Muscle of leg (tissue), 11 donors: Measurements from ENCODE around the gene PPM1M. TPM values are rescaled to one million over a fixed set of nuclear protein-coding genes. Genes with fewer than 3 reads are reported as not detected.

Experiments used
- DNase-seq: peaks from one replicate; pipeline ENCODE4 v3.0.0; 2013
- H3K27ac ChIP-seq: one replicate; pipeline ENCODE4 v1.5.1; 2013; ENCODE audit warnings: mild to moderate bottlenecking, low read length, control low read depth
- H3K27me3 ChIP-seq: one replicate; pipeline ENCODE4 v1.6.1; 2013; ENCODE audit warnings: low read length; ENCODE audit not compliant: control insufficient read depth, insufficient read depth
- H3K36me3 ChIP-seq: one replicate; pipeline ENCODE4 v1.6.1; 2013; ENCODE audit warnings: low read length; ENCODE audit not compliant: control insufficient read depth, insufficient read depth
- H3K4me1 ChIP-seq: one replicate; pipeline ENCODE4 v1.6.1; 2013; ENCODE audit warnings: low read length; ENCODE audit not compliant: control insufficient read depth, insufficient read depth
- H3K4me3 ChIP-seq: one replicate; pipeline ENCODE4 v1.5.1; 2013; ENCODE audit warnings: low read length, control low read depth
- H3K9me3 ChIP-seq: replicated peaks from 2 replicates; pipeline ENCODE4 v1.6.1; 2013; ENCODE audit warnings: low read depth, low read length; ENCODE audit not compliant: control insufficient read depth
- WGBS: methylation state at CpG from one replicate; pipeline ENCODE4 v1.1.5; 2013; ENCODE audit warnings: missing lambda C conversion rate; ENCODE audit not compliant: insufficient coverage; 5-methylcytosine and 5-hydroxymethylcytosine counted together
- polyA plus RNA-seq, 8 donors: library from polyadenylated mRNA; unstranded; fragments of 120-200 nt; gene quantifications; one replicate each; pipeline versions ENCODE4 v1.2.1 to v1.2.3, GENCODE V29; 2013; ENCODE audit warnings: inconsistent platforms in 1 of 8, low replicate concordance in 1 of 8; ENCODE audit not compliant: insufficient read length in 8 of 8, insufficient read depth in 1 of 8
- total RNA-seq: library from RNA; stranded (reverse); fragments of 120-200 nt; gene quantifications from one replicate; pipeline ENCODE4 v1.2.4, GENCODE V29; 2013

Gene PPM1M
- total and polyA plus RNA-seq, 9 donors, result 11.6 to 22.5 (median 17.7) TPM

DNA sequence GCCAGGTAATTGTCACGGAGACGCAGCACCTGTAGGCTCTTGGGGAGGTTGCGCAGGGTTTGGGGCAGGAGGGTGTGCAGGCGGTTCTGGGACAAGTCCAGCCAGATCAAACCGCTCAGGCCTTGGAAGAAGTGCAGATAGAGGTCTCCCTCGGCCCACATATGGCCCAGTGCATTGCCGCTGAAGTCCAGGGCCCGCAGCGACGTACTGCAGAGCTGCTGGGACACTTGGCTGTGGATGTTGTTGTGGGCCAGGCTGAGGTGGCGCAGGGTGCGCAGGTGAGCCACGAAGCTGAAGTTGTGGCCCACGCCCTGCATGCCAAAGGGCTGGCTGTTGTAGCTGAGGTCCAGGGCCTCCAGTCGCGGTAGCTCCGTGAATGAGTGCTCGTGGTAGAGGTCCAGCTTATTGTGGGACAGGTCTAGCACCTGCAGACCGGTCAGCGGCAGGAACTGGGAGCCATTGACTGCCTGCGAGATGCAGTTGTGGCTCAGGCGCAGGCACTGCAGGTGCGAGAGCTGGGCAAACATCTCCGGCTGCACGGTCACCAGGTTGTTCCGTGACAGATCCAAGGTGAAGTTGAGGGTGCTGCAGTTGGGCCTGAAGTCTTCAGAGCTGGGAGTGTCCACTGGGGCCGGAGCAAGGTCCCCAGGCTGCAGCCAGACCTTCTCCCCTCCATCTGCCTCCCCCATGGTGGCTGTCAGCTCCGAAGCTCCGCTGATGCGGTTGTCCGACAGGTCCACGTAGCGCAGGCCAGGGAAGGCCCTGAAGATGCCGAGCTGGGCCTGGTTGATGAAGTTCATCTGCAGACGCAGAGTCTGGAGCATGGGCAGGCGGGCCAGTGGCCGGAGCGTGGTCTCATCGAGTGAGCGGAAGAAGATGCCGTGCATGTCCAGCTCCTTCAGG lies 23.0 kb upstream of the PPM1M start:
- Histone ChIP-seq H3K36me3 (peaks cover 5% of the 10 kb centered on the region), H3K4me3 (no peak overlapping the region), H3K4me1 (peaks cover 48% of the 10 kb centered on the region), H3K9me3 (no peaks in the 10 kb centered on the region), H3K27me3 (no peaks in the 10 kb centered on the region), H3K27ac (no peak overlapping the region)
- no peak for DNase-seq
- WGBS, result 85% methylated on average over 36 of the region's 41 CpGs

DNA sequence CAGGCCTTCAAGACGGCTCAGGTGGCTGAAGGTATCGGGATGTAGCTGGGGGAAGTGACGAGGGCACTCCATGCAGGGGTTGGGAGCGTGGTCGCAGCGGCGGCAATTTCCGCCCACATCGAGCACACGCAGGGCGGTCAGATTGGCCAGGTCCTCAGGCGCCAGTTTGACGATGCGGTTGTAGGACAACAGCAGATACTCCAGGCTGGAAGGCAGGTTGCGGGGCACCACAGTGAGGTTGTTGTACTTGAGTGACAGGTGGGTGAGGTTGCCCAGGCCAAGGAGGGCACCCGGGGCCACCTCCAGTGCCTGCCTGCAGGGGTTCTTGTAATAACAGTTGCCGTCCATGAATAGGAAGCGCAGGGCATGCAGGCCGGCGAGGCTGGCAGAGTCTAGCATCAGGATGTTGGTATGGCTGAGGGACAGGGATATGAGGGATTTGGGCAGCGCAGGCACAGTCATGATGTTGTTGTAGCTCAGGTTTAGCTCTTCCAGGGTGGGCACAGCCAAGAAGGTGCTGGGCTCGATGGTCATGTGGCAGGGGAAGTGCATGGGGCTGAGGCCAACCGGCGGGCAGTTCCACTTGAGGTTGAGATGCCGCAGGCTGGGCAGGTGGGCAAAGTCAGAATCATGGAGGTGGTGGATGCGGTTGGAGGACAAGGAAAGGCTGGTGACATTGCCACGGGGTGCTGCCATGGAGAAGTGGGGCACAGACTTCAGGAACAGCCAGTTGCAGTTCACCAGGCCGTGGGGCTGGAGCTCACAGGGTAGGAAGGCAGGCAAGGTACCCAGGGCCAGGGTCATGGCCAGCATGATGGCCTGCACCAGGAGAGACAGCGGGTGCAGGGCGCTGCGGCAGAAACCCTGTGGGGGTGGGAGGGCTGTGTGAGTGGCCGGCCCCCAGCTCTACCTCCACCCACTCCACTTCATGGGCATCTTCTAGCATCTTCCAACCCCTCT lies 21.8 kb upstream of the PPM1M start:
- WGBS, result 94% methylated on average over 28 of the region's 32 CpGs
- peaks cover 13% of the 10 kb centered on the region for H3K36me3 ChIP-seq
- no peak overlapping the region for H3K4me3 ChIP-seq
- H3K9me3 ChIP-seq, result no peaks in the 10 kb centered on the region
- peaks cover 37% of the 10 kb centered on the region for H3K4me1 ChIP-seq
- H3K27ac ChIP-seq, result no peak overlapping the region
- H3K27me3 ChIP-seq, result no peaks in the 10 kb centered on the region
- no peak for DNase-seq

DNA sequence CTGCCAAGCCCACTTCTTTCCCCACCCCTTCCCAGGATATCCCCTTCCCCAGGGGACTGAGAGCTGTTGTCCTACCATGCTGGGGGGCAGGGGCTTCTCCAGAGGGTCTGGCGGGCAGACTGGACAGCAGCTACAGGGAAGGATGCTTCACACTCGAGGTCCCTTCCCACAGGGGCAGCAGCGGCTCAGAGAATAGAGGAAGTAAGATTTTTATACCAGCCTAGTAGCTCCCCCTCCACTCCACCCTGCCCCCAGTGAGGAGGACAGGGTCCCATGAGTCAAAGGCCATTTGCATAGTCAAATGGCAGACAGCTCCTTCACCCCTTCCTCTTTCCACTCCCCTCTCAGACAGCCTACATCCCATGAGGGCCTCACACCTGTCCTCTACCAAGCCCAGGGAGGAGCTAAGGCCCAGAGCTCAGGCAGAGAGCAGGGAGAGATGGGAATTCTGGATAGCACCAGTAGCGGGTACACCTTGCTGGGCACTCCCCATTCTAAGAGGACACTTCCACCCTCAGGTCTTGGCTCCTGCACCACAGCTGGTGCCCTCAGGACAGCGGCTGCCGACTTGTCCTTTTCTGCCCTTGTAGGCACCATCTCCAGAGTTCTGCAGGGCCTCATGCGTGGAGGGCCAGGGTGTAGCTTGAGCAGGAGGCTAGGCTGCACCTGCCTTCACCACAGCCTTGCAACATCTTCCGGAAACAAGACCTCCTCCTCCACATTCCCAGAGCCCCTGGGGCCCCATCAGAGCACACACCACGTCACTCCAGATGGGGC lies 19.9 kb upstream of the PPM1M start, which contains the start of gene TLR9:
Gene TLR9, minus strand, starts transcription at position 194 of the 777 bp plus-strand sequence. Its CDS starts 116 bp downstream, at position 78.
- Histone ChIP-seq H3K4me1 (peaks cover 20% of the 10 kb centered on the region), H3K27ac (no peak within 1 kb of the TSS), H3K27me3 (no peaks in the 10 kb centered on the region), H3K36me3 (peaks cover 31% of the 10 kb centered on the region), H3K9me3 (no peaks in the 10 kb centered on the region), H3K4me3 (no peak within 1 kb of the TSS)
- 37% methylated on average over 4 of the region's 9 CpGs for WGBS
- DNase-seq, result no peak

DNA sequence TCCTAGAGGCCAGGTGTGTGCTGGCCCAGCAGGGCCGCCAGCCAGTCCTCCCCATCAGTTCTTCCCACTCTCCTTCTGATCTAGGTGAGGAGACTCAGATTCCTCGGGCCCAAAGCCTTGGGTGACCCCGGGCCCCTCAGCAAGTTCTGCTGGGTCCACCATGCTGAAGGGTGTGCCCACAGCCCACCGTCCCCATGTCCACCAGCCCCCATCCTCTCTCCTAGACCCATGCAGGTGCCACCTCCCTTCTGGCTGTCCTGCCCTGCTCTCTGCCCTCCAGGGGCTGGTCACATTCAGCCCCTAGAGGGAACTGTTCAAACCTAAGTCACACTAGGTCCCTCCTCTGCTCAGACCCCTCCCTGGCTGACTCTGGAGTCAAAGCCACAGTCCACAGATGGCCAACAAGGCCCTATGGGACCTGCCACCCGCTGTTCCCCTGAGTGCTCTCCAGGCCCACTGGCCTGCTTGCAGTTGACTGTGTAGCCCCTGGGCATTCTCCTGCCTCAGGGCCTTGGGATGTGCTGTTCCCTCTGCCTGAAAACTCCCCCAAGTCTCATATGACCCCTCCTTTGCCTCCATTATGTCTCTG lies 19.2 kb upstream of the PPM1M start:
- DNase-seq, result no peak
- Histone ChIP-seq H3K4me1 (peaks cover 13% of the 10 kb centered on the region), H3K36me3 (peaks cover 34% of the 10 kb centered on the region), H3K9me3 (no peaks in the 10 kb centered on the region), H3K27me3 (no peaks in the 10 kb centered on the region), H3K27ac (no peak overlapping the region), H3K4me3 (no peak overlapping the region)
- 67% methylated on average over 5 of the region's 5 CpGs for WGBS

DNA sequence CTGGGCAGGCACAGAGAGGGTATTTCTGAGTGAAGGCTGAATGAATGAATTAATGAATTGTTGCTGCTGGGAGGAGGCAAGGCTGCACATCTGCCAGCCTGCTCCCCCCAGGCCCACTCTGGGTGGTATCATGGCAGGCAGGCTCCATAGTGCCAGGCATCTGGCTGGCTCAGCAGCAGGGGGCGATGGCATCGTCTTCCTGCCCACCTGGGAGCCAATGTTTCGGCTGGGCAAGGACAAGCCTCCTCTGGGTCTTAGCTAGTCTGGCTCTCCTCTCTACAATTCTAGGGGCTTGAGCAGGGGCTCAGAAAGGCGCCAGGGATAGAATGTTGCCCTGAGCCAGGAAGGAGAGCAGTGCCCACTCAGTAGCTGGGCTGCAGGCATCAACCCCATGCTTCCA lies 18.4 kb upstream of the PPM1M start:
- Histone ChIP-seq H3K27me3 (no peaks in the 10 kb centered on the region), H3K4me3 (no peak overlapping the region), H3K27ac (no peak overlapping the region), H3K4me1 (peaks cover 5% of the 10 kb centered on the region), H3K9me3 (no peaks in the 10 kb centered on the region), H3K36me3 (peaks cover 41% of the 10 kb centered on the region)
- 87% methylated on average over 3 of the region's 4 CpGs for WGBS
- no peak for DNase-seq

DNA sequence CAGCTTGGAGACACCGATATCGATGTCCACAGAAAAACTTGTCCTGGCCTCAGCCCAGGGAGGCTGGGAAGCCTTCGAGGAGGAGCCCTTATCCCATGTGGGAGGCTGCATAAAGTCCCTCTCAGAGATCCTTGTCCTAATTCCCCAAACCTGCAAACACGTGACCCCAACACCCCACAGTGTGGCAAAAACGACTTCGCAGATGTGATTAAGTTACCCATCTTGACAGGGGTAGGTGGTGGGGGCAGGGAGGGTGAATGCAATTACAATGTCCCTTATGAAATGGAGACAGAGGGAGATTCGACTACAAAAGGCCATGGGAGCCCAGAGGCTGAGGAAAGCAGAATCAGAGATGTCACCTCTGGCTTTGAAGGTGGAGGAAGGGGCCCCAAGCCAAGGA lies 17.8 kb upstream of the PPM1M start:
- no peak for DNase-seq

DNA sequence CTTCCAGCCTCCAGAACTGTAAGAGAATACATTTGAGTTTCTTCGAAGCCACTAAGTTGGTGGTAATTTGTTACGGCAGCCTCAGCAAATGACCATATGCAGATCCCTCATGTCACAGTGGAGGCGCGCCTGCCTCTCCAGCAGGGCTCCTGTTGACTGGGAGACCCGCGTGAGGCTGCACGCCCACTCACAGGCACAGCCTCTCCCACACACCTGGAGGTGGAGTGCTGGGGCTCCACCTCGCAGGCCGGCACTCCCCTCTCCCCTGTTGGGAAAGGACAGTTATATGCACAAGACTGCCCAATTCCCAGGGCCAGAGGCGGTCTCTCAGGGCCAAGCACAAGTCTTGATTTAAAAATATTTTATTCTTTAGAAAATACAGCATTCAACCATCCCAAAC lies 17.3 kb upstream of the PPM1M start:
- Histone ChIP-seq H3K9me3 (no peaks in the 10 kb centered on the region), H3K4me1 (no peaks in the 10 kb centered on the region), H3K36me3 (peaks cover 45% of the 10 kb centered on the region), H3K27me3 (no peaks in the 10 kb centered on the region), H3K4me3 (no peak overlapping the region), H3K27ac (no peak overlapping the region)
- DNase-seq, result no peak
- 78% methylated on average over 3 of the region's 10 CpGs for WGBS

More for the DNA sequence above, 17.8 kb upstream of the PPM1M start:
- Histone ChIP-seq H3K9me3 (no peaks in the 10 kb centered on the region), H3K36me3 (peaks cover 45% of the 10 kb centered on the region), H3K4me1 (no peaks in the 10 kb centered on the region), H3K27me3 (no peaks in the 10 kb centered on the region), H3K27ac (no peak overlapping the region), H3K4me3 (no peak overlapping the region)
- 60% methylated on average over 4 of the region's 7 CpGs for WGBS

DNA sequence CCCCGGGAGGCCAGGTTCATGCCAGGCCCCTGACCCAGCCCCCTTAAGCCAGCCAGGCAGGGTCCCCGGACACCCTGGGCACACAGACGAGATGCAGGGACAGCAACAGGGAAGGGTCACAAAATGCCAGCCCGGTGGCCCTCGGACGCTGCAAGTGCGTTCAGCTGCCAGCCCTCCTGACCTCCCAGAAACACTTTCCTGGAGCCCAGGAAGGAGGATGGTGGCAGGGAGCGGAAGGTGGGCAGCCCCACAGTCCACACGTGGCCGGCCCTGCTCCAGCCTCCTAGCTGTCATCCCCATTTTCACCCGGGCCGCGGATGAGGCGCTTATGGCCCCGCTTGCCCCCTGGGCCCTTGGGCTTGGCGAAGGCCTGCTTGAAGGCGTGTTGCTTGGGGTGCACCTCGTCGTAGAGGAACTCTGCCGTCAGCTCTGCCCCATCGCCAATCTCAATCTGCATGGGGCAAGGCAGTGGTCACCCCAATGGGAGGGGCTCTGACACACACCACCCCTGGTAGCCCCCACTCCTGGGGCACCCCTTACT lies 16.7 kb upstream of the PPM1M start:
- no peak for DNase-seq
- H3K4me3 ChIP-seq, result no peak overlapping the region
- WGBS, result 86% methylated on average over 15 of the region's 21 CpGs
- H3K4me1 ChIP-seq, result no peaks in the 10 kb centered on the region
- H3K36me3 ChIP-seq, result peaks cover 46% of the 10 kb centered on the region
- no peaks in the 10 kb centered on the region for H3K27me3 ChIP-seq
- H3K9me3 ChIP-seq, result no peaks in the 10 kb centered on the region
- no peak overlapping the region for H3K27ac ChIP-seq

DNA sequence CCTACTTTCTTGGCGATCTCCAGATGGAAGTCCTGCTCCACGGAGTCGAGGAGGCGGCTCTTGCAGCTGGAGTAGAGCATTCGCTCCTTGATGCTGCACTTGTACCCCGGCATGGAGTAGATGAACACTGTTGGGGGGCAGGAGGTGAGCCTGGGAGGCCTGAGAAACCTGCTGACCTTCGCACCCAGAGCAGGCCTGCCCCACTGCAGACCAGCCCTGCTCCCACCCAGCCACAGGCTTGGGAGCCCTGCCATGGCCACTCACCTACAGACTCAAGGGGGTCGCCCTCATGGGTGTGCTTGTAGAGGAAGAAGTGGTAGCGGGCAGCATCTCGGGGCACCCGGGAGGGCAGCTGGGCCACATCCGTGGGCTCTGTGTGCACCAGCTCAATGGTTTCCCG lies 15.9 kb upstream of the PPM1M start:
- DNase-seq, result no peak
- Histone ChIP-seq H3K27ac (no peak overlapping the region), H3K36me3 (peaks cover 54% of the 10 kb centered on the region), H3K4me1 (peaks cover 7% of the 10 kb centered on the region), H3K27me3 (no peaks in the 10 kb centered on the region), H3K9me3 (no peaks in the 10 kb centered on the region), H3K4me3 (no peak overlapping the region)
- WGBS, result 100% methylated on average over 6 of the region's 13 CpGs
